ENCODE data around the gene ATP1B1. TPM values are rescaled to one million over a fixed set of nuclear protein-coding genes. Genes with fewer than 3 reads are reported as not detected.

ATP1B1 gene
- total RNA-seq, 1 experiment from 2014 or later: 48.6 TPM

GRCh38 chr1:169109561-169110134, 3.2 kb downstream of the ATP1B1 start:
- no peaks in the 10 kb centered on the region for H3K27me3 ChIP-seq (ENCODE audit: insufficient read depth, low read length)
- TF ChIP-seq ZNF274 (IDR thresholded peaks at IDR 0.05; ENCODE audit: low read depth, low read length) (no peak), SP1 (IDR thresholded peaks at IDR 0.05; ENCODE audit: low read depth) (peak; percentile 72), CEBPB (IDR thresholded peaks at IDR 0.05; ENCODE audit: low read depth) (peak; percentile 72), EGR1 (IDR thresholded peaks at IDR 0.05; ENCODE audit: low read depth) (0 out of 2 replicates have a peak, but pooled peaks have one; percentile 23), FOSL1 (IDR thresholded peaks at IDR 0.05; ENCODE audit: low read depth) (no peak), POLR2AphosphoS5 (IDR thresholded peaks at IDR 0.05; ENCODE audit: low read depth, low read length) (peak; percentile 61), JUND (IDR thresholded peaks at IDR 0.05) (peak; percentile 31; the same call in 1 of the 2 replicates), MAX (IDR thresholded peaks at IDR 0.05) (no peak)
- intact Hi-C loops (cut with micrococcal nuclease): loop anchor here (1.0 to 10.0 kb wide), 4 partner anchors 238 to 765 kb away; no protein-coding TSS in a partner anchor
- H3K4me1 ChIP-seq (ENCODE audit: control insufficient read depth in 1 of 2, insufficient read depth in 2 of 2, low read length in 2 of 2): peaks cover 64 to 80% of the 10 kb centered on the region in 2 experiments
- ChIA-PET POLR2A (interaction anchor here (1.0 kb wide), 1 partner anchor 9 kb away, joined by 3 read pairs; no protein-coding TSS in a partner anchor), CTCF (interaction anchor here (1.3 to 4.7 kb wide), 2 partner anchors 239 to 472 kb away, joined by 7 to 14 read pairs; no protein-coding TSS in a partner anchor), RAD21 (ENCODE audit: low non-redundant PET in 1 of 2, low total read pairs in 2 of 2, uncharacterized antibody in 2 of 2, unreplicated experiment in 2 of 2) (interaction anchor here in 1 of 2 experiments (2.5 kb wide), 1 partner anchor 238 kb away, joined by 5 read pairs; no protein-coding TSS in a partner anchor)
- H4K20me1 ChIP-seq (ENCODE audit: insufficient read depth): no peaks in the 10 kb centered on the region
- H3K4me2 ChIP-seq (ENCODE audit: low read length): peak overlapping the region; percentile 90
- BruUV-seq (replicated peaks): TSS peak; percentile 70
- peaks cover 73% of the 10 kb centered on the region for H3K79me2 ChIP-seq (ENCODE audit: insufficient read depth, low read length)
- peak overlapping the region; percentile 95 for H3K9ac ChIP-seq (ENCODE audit: low read length)
- H2AFZ ChIP-seq (ENCODE audit: low read depth, low read length, poor library complexity, severe bottlenecking): no peak overlapping the region
- H3K36me3 ChIP-seq (ENCODE audit: control insufficient read depth in 1 of 2, insufficient read depth in 2 of 2, low read length in 2 of 2): peaks cover 11 to 12% of the 10 kb centered on the region in 2 experiments; a peak in 3 of 4 replicates
- ATAC-seq: no peak
- peak overlapping the region; percentile 72 to 84 for H3K4me3 ChIP-seq (replicated peaks in 1 of 2; ENCODE audit: low read depth in 1 of 2, low read length in 2 of 2)
- peak overlapping the region; percentile 85 for H3K27ac ChIP-seq (ENCODE audit: low read depth, low read length)
- no peaks in the 10 kb centered on the region for H3K9me2 ChIP-seq (ENCODE audit: insufficient read depth)
- DNase-seq (ENCODE audit: low read depth, low spot score): peak; percentile 88
- no peaks in the 10 kb centered on the region for H3K9me3 ChIP-seq (ENCODE audit: control insufficient read depth in 1 of 2, insufficient read depth in 1 of 2, low read depth in 1 of 2, low read length in 2 of 2)

- Histone ChIP-seq H3K4me1 (ENCODE audit: control insufficient read depth in 1 of 2, insufficient read depth in 2 of 2, low read length in 2 of 2) (peaks cover 61 to 82% of the 10 kb centered on the region in 2 experiments), H4K20me1 (ENCODE audit: insufficient read depth) (no peaks in the 10 kb centered on the region), H3K4me2 (ENCODE audit: low read length) (peak overlapping the region; percentile 90), H3K36me3 (ENCODE audit: control insufficient read depth in 1 of 2, insufficient read depth in 2 of 2, low read length in 2 of 2) (peaks cover 11 to 12% of the 10 kb centered on the region in 2 experiments; a peak in 3 of 4 replicates), H3K27ac (ENCODE audit: low read depth, low read length) (peak overlapping the region; percentile 85), H2AFZ (ENCODE audit: low read depth, low read length, poor library complexity, severe bottlenecking) (no peak overlapping the region), H3K9me2 (ENCODE audit: insufficient read depth) (no peaks in the 10 kb centered on the region), H3K9ac (ENCODE audit: low read length) (peak overlapping the region; percentile 95), H3K4me3 (replicated peaks in 1 of 2; ENCODE audit: low read depth in 1 of 2, low read length in 2 of 2) (peak overlapping the region in 1 of 2 experiments; percentile 84; a peak in 2 of 4 replicates), H3K27me3 (ENCODE audit: insufficient read depth, low read length) (no peaks in the 10 kb centered on the region), H3K79me2 (ENCODE audit: insufficient read depth, low read length) (peaks cover 79% of the 10 kb centered on the region), H3K9me3 (ENCODE audit: control insufficient read depth in 1 of 2, insufficient read depth in 1 of 2, low read depth in 1 of 2, low read length in 2 of 2) (no peaks in the 10 kb centered on the region)
- intact Hi-C loops (cut with micrococcal nuclease): loop anchor here (5.0 to 10.0 kb wide), 2 partner anchors 237 to 765 kb away; no protein-coding TSS in a partner anchor
- POLR2A ChIA-PET: interaction anchor here (1.0 kb wide), 1 partner anchor 9 kb away, joined by 3 read pairs; no protein-coding TSS in a partner anchor
- CTCF ChIA-PET: interaction anchor here (1.3 to 4.7 kb wide), 4 partner anchors 238 to 507 kb away, joined by 3 to 14 read pairs (median 6); no protein-coding TSS in a partner anchor
- BruUV-seq (replicated peaks): no TSS peak
- RAD21 ChIA-PET (ENCODE audit: low non-redundant PET in 1 of 2, low total read pairs in 2 of 2, uncharacterized antibody in 2 of 2, unreplicated experiment in 2 of 2): interaction anchor here in 1 of 2 experiments (2.5 kb wide), 1 partner anchor 238 kb away, joined by 5 read pairs; no protein-coding TSS in a partner anchor
- ATAC-seq (no peak), DNase-seq (ENCODE audit: low read depth, low spot score) (no peak)
- TF ChIP-seq RAD21 (IDR thresholded peaks at IDR 0.05; ENCODE audit: low read depth): no peak
- no peak for TF ChIP-seq EZH2phosphoT487 (IDR thresholded peaks at IDR 0.05; ENCODE audit: borderline replicate concordance)
- no peak for TF ChIP-seq ELF1 (IDR thresholded peaks at IDR 0.05; ENCODE audit: borderline replicate concordance, low read depth)
- TF ChIP-seq SRF (IDR thresholded peaks at IDR 0.05; ENCODE audit: low read depth): no peak
- TF ChIP-seq SP1 (IDR thresholded peaks at IDR 0.05; ENCODE audit: low read depth): no peak
- TF ChIP-seq ATF3 (IDR thresholded peaks at IDR 0.05): no peak
- TF ChIP-seq EGR1 (IDR thresholded peaks at IDR 0.05; ENCODE audit: low read depth): no peak
- no peak for TF ChIP-seq POLR2AphosphoS5 (IDR thresholded peaks at IDR 0.05; ENCODE audit: low read depth, low read length)
- TF ChIP-seq TCF7L2 (IDR thresholded peaks at IDR 0.05; ENCODE audit: borderline replicate concordance, extremely low read depth, insufficient read depth, insufficient read length): no peak
- no peak for TF ChIP-seq REST (IDR thresholded peaks at IDR 0.05; ENCODE audit: low read depth)
- no peak for TF ChIP-seq ZFX (IDR thresholded peaks at IDR 0.05)
- TF ChIP-seq POLR2A (IDR thresholded peaks at IDR 0.05; ENCODE audit: borderline replicate concordance, extremely low read depth, insufficient read depth, insufficient read length): no peak
Measured at GRCh38 chr1:169110236-169110635, 3.7 kb downstream of the ATP1B1 start.
